Endothelial cell of umbilical vein (primary cell): Measurements from ENCODE around the gene EEF1E1. TPM values are rescaled to one million over a fixed set of nuclear protein-coding genes. Genes with fewer than 3 reads are reported as not detected.

Source experiments
- BruUV-seq: library from RNA; stranded (reverse); fragments of 400-500 nt; replicated peaks from 2 replicates; lab custom pipeline; 2021; lab: Mats Ljungman, UMichigan
- CTCF ChIA-PET: fragments of 300-600, 350-600 bp; sonication (Branson Sonifier 250); formaldehyde crosslinking; loops from one replicate; lab custom pipeline; 2021; ENCODE audit warnings: antibody characterized with exemption, inconsistent platforms; lab: Charles Lee
- POLR2A ChIA-PET: fragments of 300-600, 350-600 bp; sonication (Branson Sonifier 250); formaldehyde crosslinking; loops from one replicate; lab custom pipeline; 2021; ENCODE audit warnings: antibody characterized with exemption, inconsistent platforms; lab: Charles Lee
- DNase-seq: peaks from one replicate; pipeline ENCODE4 v3.0.0-alpha.2; 2011; ENCODE audit warnings: low read depth, low spot score
- FAIRE-seq: peaks from 2 replicates; lab custom pipeline; 2011; peaks lifted over from hg19 to GRCh38; lab: Jason Lieb, UNC
- H2AFZ ChIP-seq: 2 replicates; pipeline ENCODE4 v1.6.0; 2012; ENCODE audit warnings: low read depth, low read length, control low read depth, inconsistent platforms
- H3K27ac ChIP-seq: 2 replicates; pipeline ENCODE4 v1.5.1; 2011; ENCODE audit warnings: low read depth, mild to moderate bottlenecking, control low read depth, low read length, moderate library complexity; ENCODE audit not compliant: insufficient read depth
- H3K27me3 ChIP-seq, 2 experiments: 2 replicates each; pipeline versions ENCODE4 v1.6.0 to v1.6.1; 2011; ENCODE audit warnings: low read length in 2 of 2, mixed read lengths in 1 of 2; ENCODE audit not compliant: control insufficient read depth in 2 of 2, insufficient read depth in 2 of 2
- H3K36me3 ChIP-seq, 2 experiments: 2 replicates in 1 of 2; 3 replicates in 1 of 2; pipeline ENCODE4 v1.5.1; 2011; ENCODE audit warnings: low read length in 2 of 2, mild to moderate bottlenecking in 1 of 2, moderate library complexity in 1 of 2; ENCODE audit not compliant: control insufficient read depth in 2 of 2, insufficient read depth in 2 of 2; ENCODE audit errors: extremely low read depth in 1 of 2
- H3K4me1 ChIP-seq: 3 replicates; pipeline ENCODE4 v1.5.1; 2011; ENCODE audit warnings: mild to moderate bottlenecking, low read length; ENCODE audit not compliant: control insufficient read depth, insufficient read depth; ENCODE audit errors: extremely low read depth
- H3K4me2 ChIP-seq: 2 replicates; pipeline ENCODE4 v1.6.1; 2011; ENCODE audit warnings: low read length, control low read depth, mixed read lengths; ENCODE audit not compliant: insufficient read depth
- H3K4me3 ChIP-seq, 3 experiments: fragments of 200-600 bp in 1 of 3; sonication (generic), shearing (Covaris generic) in 1 of 3; replicated peaks in 1 of 3; 2 replicates each; pipeline ENCODE4 v1.5.1; 2011 to 2016; ENCODE audit warnings: control low read depth in 3 of 3, low read length in 3 of 3, mild to moderate bottlenecking in 2 of 3, inconsistent platforms in 1 of 3, low read depth in 1 of 3, moderate library complexity in 1 of 3; ENCODE audit not compliant: insufficient read depth in 1 of 3
- H3K79me2 ChIP-seq: 2 replicates; pipeline ENCODE4 v1.6.0; 2012; ENCODE audit warnings: low read length, inconsistent platforms; ENCODE audit not compliant: control insufficient read depth, insufficient read depth
- H3K9ac ChIP-seq: replicated peaks from 2 replicates; pipeline ENCODE3; 2011; ENCODE audit warnings: low read length, control low read depth; ENCODE audit not compliant: insufficient read depth; ENCODE audit errors: extremely low read depth
- H3K9me1 ChIP-seq: replicated peaks from 3 replicates; pipeline ENCODE4 v1.6.0; 2011; ENCODE audit warnings: mild to moderate bottlenecking, low read length; ENCODE audit not compliant: control insufficient read depth, insufficient read depth; ENCODE audit errors: extremely low read depth
- H3K9me3 ChIP-seq: replicated peaks from 2 replicates; pipeline ENCODE4 v1.5.1; 2012; ENCODE audit warnings: low read length, inconsistent platforms; ENCODE audit not compliant: control insufficient read depth, insufficient read depth
- H4K20me1 ChIP-seq: replicated peaks from 2 replicates; pipeline ENCODE3; 2011; ENCODE audit warnings: mild to moderate bottlenecking, low read length; ENCODE audit not compliant: control insufficient read depth, insufficient read depth; ENCODE audit errors: extremely low read depth
- CTCF ChIP-seq, 2 donors: IDR thresholded peaks; 1 replicate in 1 of 2; 2 replicates in 1 of 2; pipeline ENCODE4 v1.5.1; 2011; ENCODE audit warnings: low read length in 2 of 2, mild to moderate bottlenecking in 2 of 2, moderate library complexity in 2 of 2, control low read depth in 1 of 2, inconsistent platforms in 1 of 2, low read depth in 1 of 2; ENCODE audit not compliant: insufficient read depth in 1 of 2; ENCODE audit errors: extremely low read depth in 1 of 2
- EZH2 ChIP-seq: IDR thresholded peaks from 2 replicates; pipeline ENCODE4 v1.6.1; 2012; ENCODE audit warnings: borderline replicate concordance, low read depth, mild to moderate bottlenecking, moderate library complexity, low read length, inconsistent platforms; ENCODE audit not compliant: severe bottlenecking
- FOS ChIP-seq: IDR thresholded peaks from 2 replicates; pipeline ENCODE4 v1.6.1; 2011; ENCODE audit warnings: mild to moderate bottlenecking, low read length, moderate library complexity, borderline replicate concordance; ENCODE audit not compliant: insufficient read depth
- GATA2 ChIP-seq: IDR thresholded peaks from 2 replicates; pipeline ENCODE4 v1.7.0; 2011; ENCODE audit warnings: low read depth, mild to moderate bottlenecking, moderate library complexity, mixed read lengths, low read length; ENCODE audit not compliant: insufficient read length, insufficient read depth
- JUN ChIP-seq: IDR thresholded peaks from 2 replicates; pipeline ENCODE4 v1.6.1; 2011; ENCODE audit warnings: borderline replicate concordance, low read depth; ENCODE audit not compliant: insufficient read length, insufficient read depth
- MYC ChIP-seq: IDR thresholded peaks from one replicate; pipeline ENCODE4 v1.6.1; 2011; ENCODE audit warnings: mild to moderate bottlenecking, low read depth, low read length
- POLR2A ChIP-seq: IDR thresholded peaks from 2 replicates; pipeline ENCODE4 v1.6.1; 2012; ENCODE audit warnings: low read depth, mild to moderate bottlenecking, control low read depth, low read length
- POLR2AphosphoS5 ChIP-seq: IDR thresholded peaks from 2 replicates; pipeline ENCODE4 v1.6.1; 2012; ENCODE audit warnings: low read depth, mild to moderate bottlenecking, control low read depth, low read length, moderate library complexity; ENCODE audit not compliant: insufficient read depth
- dilution Hi-C: fragments of 300-500 bp; cut with MboI; formaldehyde crosslinking; loops from one replicate; pipeline ENCODE4 v1.15.0; 2019; ENCODE audit warnings: low sequenced_read_pairs; ENCODE audit not compliant: extremely low pct_ligation_motif_present
- intact Hi-C: fragments of 100-400 bp; cut with micrococcal nuclease; formaldehyde crosslinking; loops from one replicate; pipeline ENCODE4 v1.10.0; 2022
- polyA plus RNA-seq, 4 experiments: library from polyadenylated mRNA; depleted of rRNA in 3 of 4; stranded (reverse) in 3 of 4; unstranded in 1 of 4; fragments of >200 nt; gene quantifications; 2 replicates each; pipeline versions ENCODE4 v1.2.1 to v1.2.3, GENCODE V29; 2011 to 2012; ENCODE audit warnings: missing spikeins in 1 of 4
- total RNA-seq: library from RNA; stranded (reverse); gene quantifications from 2 replicates; pipeline ENCODE4 v1.2.3, GENCODE V29; 2021
- TF ChIP-seq, protein P1 (sequence below): IDR thresholded peaks from 2 replicates; pipeline ENCODE4 v1.6.1; 2011; ENCODE audit not compliant: insufficient read depth, insufficient read length

The EEF1E1 gene
- total and polyA plus RNA-seq, 2 donors (not counting 3 experiments of a cell fraction or from before 2014, with no cell fraction given): 53.8 to 58.1 TPM

- FAIRE-seq (no peak), DNase-seq (no peak)
- H3K4me1 ChIP-seq: peaks cover 18% of the 10 kb centered on the region
- TF ChIP-seq POLR2AphosphoS5: no peak
- TF ChIP-seq, protein P1, sequence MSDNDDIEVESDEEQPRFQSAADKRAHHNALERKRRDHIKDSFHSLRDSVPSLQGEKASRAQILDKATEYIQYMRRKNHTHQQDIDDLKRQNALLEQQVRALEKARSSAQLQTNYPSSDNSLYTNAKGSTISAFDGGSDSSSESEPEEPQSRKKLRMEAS: no peak
- TF ChIP-seq FOS: no peak
- H3K36me3 ChIP-seq: no peaks in the 10 kb centered on the region
- intact Hi-C loops: no loop called here
- no peak overlapping the region for H2AFZ ChIP-seq
- ChIA-PET POLR2A (no interaction called here), CTCF (interaction anchor here (0.9 kb wide), 1 partner anchor 109 kb away, joined by 3 read pairs; no protein-coding TSS in a partner anchor)
- BruUV-seq: no TSS peak
- H3K79me2 ChIP-seq: no peaks in the 10 kb centered on the region
- no peaks in the 10 kb centered on the region for H3K9me1 ChIP-seq
- no peaks in the 10 kb centered on the region for H3K27me3 ChIP-seq
- H3K9me3 ChIP-seq: no peaks in the 10 kb centered on the region
- H3K27ac ChIP-seq: no peak overlapping the region
- H4K20me1 ChIP-seq: no peaks in the 10 kb centered on the region
- H3K9ac ChIP-seq: no peak overlapping the region
- no peak overlapping the region for H3K4me3 ChIP-seq
- H3K4me2 ChIP-seq: no peak overlapping the region
- dilution Hi-C loops: no loop called here
Measured at GRCh38 chr6:8110117-8110721, 7.9 kb upstream of the EEF1E1 start.

GRCh38 chr6:8108759-8109539 is 6.6 kb upstream of the EEF1E1 start:
- CTCF ChIA-PET: interaction anchor here (1.3 kb wide), 1 partner anchor 110 kb away, joined by 5 read pairs; no protein-coding TSS in a partner anchor
- Histone ChIP-seq H3K9ac (peak overlapping the region; percentile 37), H3K4me2 (peak overlapping the region; percentile 46), H3K79me2 (no peaks in the 10 kb centered on the region), H3K36me3 (no peaks in the 10 kb centered on the region), H3K4me3 (no peak overlapping the region), H2AFZ (peak overlapping the region; percentile 40), H4K20me1 (no peaks in the 10 kb centered on the region), H3K9me3 (no peaks in the 10 kb centered on the region), H3K9me1 (no peaks in the 10 kb centered on the region), H3K4me1 (peaks cover 18% of the 10 kb centered on the region), H3K27ac (peak overlapping the region; percentile 85), H3K27me3 (no peaks in the 10 kb centered on the region)
- intact Hi-C loops (loop anchor here (1.0 kb wide), 1 partner anchor 26 kb away; no protein-coding TSS in a partner anchor), dilution Hi-C loops (no loop called here)
- no TSS peak for BruUV-seq
- TF ChIP-seq MYC: no peak
- no peak for TF ChIP-seq POLR2A
- TF ChIP-seq, protein P1: no peak
- TF ChIP-seq CTCF (IDR thresholded peaks at IDR 0.05; ENCODE audit: extremely low read depth in 1 of 2, insufficient read depth in 1 of 2, low read depth in 1 of 2, low read length in 2 of 2): no peak
- TF ChIP-seq EZH2: no peak
- TF ChIP-seq FOS: no peak
- no peak for TF ChIP-seq POLR2AphosphoS5
- TF ChIP-seq JUN: no peak
- no peak for TF ChIP-seq GATA2
- DNase-seq (no peak), FAIRE-seq (no peak)
- POLR2A ChIA-PET: interaction anchor here (1.0 kb wide), 2 partner anchors 24 to 26 kb away, joined by 3 to 5 read pairs; no protein-coding TSS in a partner anchor
